Pancreas (tissue), 10 donors: Measurements from ENCODE around the gene DNASE1L1. TPM values are rescaled to one million over a fixed set of nuclear protein-coding genes. Genes with fewer than 3 reads are reported as not detected.
A peak's percentile ranks its signal among the peaks of the same experiment; 100 is the strongest.

Experiments used
- ATAC-seq, 4 donors: fragments of 200-7000 bp; cut with Tn5 transposase; one replicate each; pipeline versions ENCODE4 v1.8.0 to v1.9.1; 2020; ENCODE audit warnings: mild to moderate bottlenecking in 4 of 4, moderate library complexity in 4 of 4
- DNase-seq, 6 donors: peaks; one replicate each; pipeline ENCODE4 v3.0.0-alpha.2; 2020
- FAIRE-seq: peaks from 2 replicates; lab custom pipeline; 2012; peaks lifted over from hg19 to GRCh38; lab: Jason Lieb, UNC
- H3K27ac ChIP-seq, 4 donors: fragments of 200-600 bp; sonication (generic); 1 replicate in 3 of 4; 2 replicates in 1 of 4; pipeline versions ENCODE4 v1.5.0 to v1.8.0; 2020
- H3K27me3 ChIP-seq, 4 donors: fragments of 200-600 bp; one replicate each; pipeline ENCODE4 v1.8.0; 2021
- H3K36me3 ChIP-seq, 3 donors: fragments of 200-600 bp; sonication (generic) in 1 of 3; one replicate each; pipeline versions ENCODE4 v1.5.0 to v1.8.0; 2020 to 2021
- H3K4me1 ChIP-seq, 3 donors: fragments of 200-600 bp; one replicate each; pipeline ENCODE4 v1.8.0; 2021
- H3K4me3 ChIP-seq, 4 donors: fragments of 200-600 bp; sonication (generic) in 2 of 4; one replicate each; pipeline versions ENCODE4 v1.5.0 to v1.8.0; 2020 to 2021
- H3K9me3 ChIP-seq, 4 donors: fragments of 200-600 bp; one replicate each; pipeline ENCODE4 v1.8.0; 2021
- CTCF ChIP-seq, 4 donors: fragments of 200-600 bp; sonication (generic) in 3 of 4; IDR thresholded peaks; one replicate each; pipeline versions ENCODE4 v1.5.0 to v1.8.0; 2021; ENCODE audit warnings: antibody characterized with exemption in 4 of 4
- WGBS, 2 donors: extraction: QIAGEN DNeasy Blood & Tissue Kit; methylation state at CpG; one replicate each; pipeline ENCODE4 v1.1.7; 2013; 5-methylcytosine and 5-hydroxymethylcytosine counted together
- intact Hi-C, 3 donors: fragments of 100-400 bp; cut with DNase I; formaldehyde crosslinking; loops; one replicate each; pipeline versions ENCODE4 v1.11.1 to v1.14.2; 2022
- polyA plus RNA-seq, 2 donors: library from polyadenylated mRNA; stranded (reverse); fragments of 200-250 nt; gene quantifications; one replicate each; pipeline ENCODE4 v1.2.3, GENCODE V29; 2013
- total RNA-seq, 6 donors: library from RNA; stranded (reverse); fragmentation: NEBNext Ultra II Directional in 4 of 6; extraction: Animal tissue kit (Norgen Biotek cat#: 25700) in 4 of 6; gene quantifications; one replicate each; pipeline versions ENCODE4 v1.2.1 to v1.2.4, GENCODE V29; 2021 to 2023
- donor health status: healthy with polysubstance abuse.
- donor health status: DM: no; HTN: no; CAD: no; lungs with moderate emphysema.
- donor health status: DM: no; HTN: no; CAD: no.
- donor health status: control.
- donor health status: control.
- donor health status: Bipolar disorder and iron deficiency.
- donor health status: DM: yes; HTN: yes; CAD: no.
- donor health status: DM: no; HTN: no; CAD: no.
- donor health status: DM: no; HTN: no; CAD: no.
- donor health status: DM: yes; HTN: yes; CAD: no.

DNASE1L1 gene
- total and polyA plus RNA-seq, 8 donors, result 5.1 to 16.5 (median 9.4) TPM

GRCh38 chrX:154411981-154412340 lies 2.9 kb upstream of the DNASE1L1 start:
- DNase-seq, result peak in 5 of 6 donors; percentile 43 to 74 (median 59)
- H3K27me3 ChIP-seq, result no peaks in the 10 kb centered on the region
- no peaks in the 10 kb centered on the region for H3K9me3 ChIP-seq
- H3K4me1 ChIP-seq, result no peaks in the 10 kb centered on the region
- no peaks in the 10 kb centered on the region for H3K36me3 ChIP-seq
- ATAC-seq, result peak; percentile 76 to 84 (median 79)
- peak overlapping the region; percentile 38 to 66 (median 46) for H3K4me3 ChIP-seq
- no peak for FAIRE-seq
- intact Hi-C loops, result no loop called here
- WGBS, 2 donors, result 0 to 33% methylated on average over 21 to 29 of the region's 29 CpGs
- no peak for TF ChIP-seq CTCF (IDR thresholded peaks at IDR 0.05)
- H3K27ac ChIP-seq, result peak overlapping the region; percentile 56 to 84 (median 69)

GRCh38 chrX:154408659-154409221 lies 314 bp downstream of the DNASE1L1 start:
- Histone ChIP-seq H3K4me3 (peak overlapping the region in 1 of 4 donors; percentile 15), H3K9me3 (no peaks in the 10 kb centered on the region), H3K4me1 (no peaks in the 10 kb centered on the region), H3K27me3 (no peaks in the 10 kb centered on the region), H3K36me3 (no peaks in the 10 kb centered on the region), H3K27ac (no peak overlapping the region)
- FAIRE-seq (no peak), ATAC-seq (no peak), DNase-seq (no peak)
- no peak for TF ChIP-seq CTCF (IDR thresholded peaks at IDR 0.05)
- WGBS, 2 donors, result 71 to 73% methylated on average over 10 of the region's 10 CpGs
- intact Hi-C loops, result no loop called here

GRCh38 chrX:154404625-154405192 lies 4.3 kb downstream of the DNASE1L1 start:
- TF ChIP-seq CTCF (IDR thresholded peaks at IDR 0.05), result no peak
- Histone ChIP-seq H3K27me3 (no peaks in the 10 kb centered on the region), H3K36me3 (peaks cover 0 to 5% (median 4%) of the 10 kb centered on the region in 3 donors), H3K4me3 (no peak overlapping the region), H3K27ac (no peak overlapping the region), H3K4me1 (no peaks in the 10 kb centered on the region), H3K9me3 (no peaks in the 10 kb centered on the region)
- intact Hi-C loops, result no loop called here
- 85 to 93% methylated on average over 15 to 16 of the region's 16 CpGs for WGBS, 2 donors
- no peak for FAIRE-seq
- no peak for ATAC-seq
- DNase-seq, result peak in 1 of 6 donors; percentile 31

GRCh38 chrX:154403858-154404257 lies 5.2 kb downstream of the DNASE1L1 start:
- Histone ChIP-seq H3K27ac (no peak overlapping the region), H3K9me3 (no peaks in the 10 kb centered on the region), H3K4me3 (no peak overlapping the region), H3K36me3 (peaks cover 0 to 9% (median 4%) of the 10 kb centered on the region in 3 donors), H3K4me1 (no peaks in the 10 kb centered on the region), H3K27me3 (no peaks in the 10 kb centered on the region)
- TF ChIP-seq CTCF (IDR thresholded peaks at IDR 0.05), result no peak
- intact Hi-C loops, result no loop called here
- ATAC-seq (no peak), DNase-seq (no peak), FAIRE-seq (no peak)
- WGBS, 2 donors, result 76 to 96% methylated on average over 4 of the region's 4 CpGs

- intact Hi-C loops, result no loop called here
- no peak overlapping the region for H3K27ac ChIP-seq
- no peaks in the 10 kb centered on the region for H3K27me3 ChIP-seq
- ATAC-seq, result no peak
- H3K9me3 ChIP-seq, result no peaks in the 10 kb centered on the region
- TF ChIP-seq CTCF (IDR thresholded peaks at IDR 0.05), result no peak
- WGBS, 2 donors, result 78 to 91% methylated on average over 10 of the region's 10 CpGs
- no peaks in the 10 kb centered on the region for H3K4me1 ChIP-seq
- no peak overlapping the region for H3K4me3 ChIP-seq
- DNase-seq, result no peak
- FAIRE-seq, result no peak
- H3K36me3 ChIP-seq, result peaks cover 0 to 9% (median 4%) of the 10 kb centered on the region in 3 donors
Measured at GRCh38 chrX:154403192-154403591, 5.9 kb downstream of the DNASE1L1 start.
